Mesenchymal stem cell (in vitro differentiated cells and primary cell): Measurements from ENCODE around the gene LXN.

Experiments
- DNase-seq: peaks from one replicate; pipeline ENCODE4 v3.0.0-alpha.2; 2013
- H2AFZ ChIP-seq: one replicate; pipeline ENCODE4 v1.6.1; 2013; ENCODE audit warnings: low read depth, mild to moderate bottlenecking, control low read depth, inconsistent platforms, low read length, moderate library complexity
- H2AK5ac ChIP-seq: 2 replicates; pipeline ENCODE4 v1.6.1; 2013; ENCODE audit warnings: low read length, moderate library complexity, mild to moderate bottlenecking, inconsistent platforms; ENCODE audit not compliant: severe bottlenecking
- H2BK120ac ChIP-seq: one replicate; pipeline ENCODE4 v1.6.1; 2013; ENCODE audit warnings: low read depth, mild to moderate bottlenecking, inconsistent platforms, low read length, moderate library complexity
- H2BK12ac ChIP-seq, 2 experiments: one replicate each; pipeline ENCODE4 v1.6.1; 2013; ENCODE audit warnings: inconsistent platforms in 2 of 2, low read length in 2 of 2, mild to moderate bottlenecking in 2 of 2, moderate library complexity in 2 of 2, control low read depth in 1 of 2
- H2BK15ac ChIP-seq: one replicate; pipeline ENCODE4 v1.6.1; 2013; ENCODE audit warnings: mild to moderate bottlenecking, low read depth, inconsistent platforms; ENCODE audit not compliant: poor library complexity, severe bottlenecking
- H2BK5ac ChIP-seq: 2 replicates; pipeline ENCODE4 v1.6.1; 2013; ENCODE audit warnings: low read depth, mild to moderate bottlenecking, low read length, control low read depth, inconsistent platforms; ENCODE audit not compliant: poor library complexity, severe bottlenecking
- H3K14ac ChIP-seq, 2 experiments: one replicate each; pipeline ENCODE4 v1.6.1; 2013; ENCODE audit warnings: inconsistent platforms in 2 of 2, low read length in 2 of 2, control low read depth in 1 of 2, mild to moderate bottlenecking in 1 of 2, moderate library complexity in 1 of 2
- H3K18ac ChIP-seq, 2 experiments: one replicate each; pipeline ENCODE4 v1.6.1; 2013; ENCODE audit warnings: inconsistent platforms in 2 of 2, low read length in 2 of 2, control low read depth in 1 of 2, low read depth in 1 of 2, mild to moderate bottlenecking in 1 of 2
- H3K23ac ChIP-seq, 2 experiments: one replicate each; pipeline ENCODE4 v1.6.1; 2013; ENCODE audit warnings: inconsistent platforms in 2 of 2, low read length in 2 of 2, mild to moderate bottlenecking in 2 of 2, moderate library complexity in 2 of 2, control low read depth in 1 of 2
- H3K27ac ChIP-seq: 2 replicates; pipeline ENCODE4 v1.5.1; 2013; ENCODE audit warnings: mild to moderate bottlenecking, moderate library complexity, low read length, control low read depth, inconsistent platforms; ENCODE audit not compliant: poor library complexity, severe bottlenecking
- H3K27me3 ChIP-seq, 2 experiments: 2 replicates each; pipeline versions ENCODE4 v1.6.1 to v1.7.0; 2013; ENCODE audit warnings: low read length in 2 of 2, mild to moderate bottlenecking in 2 of 2, moderate library complexity in 2 of 2, control low read depth in 1 of 2, inconsistent platforms in 1 of 2; ENCODE audit not compliant: control insufficient read depth in 1 of 2, insufficient read depth in 1 of 2
- H3K36me3 ChIP-seq, 2 experiments: 2 replicates each; pipeline versions ENCODE4 v1.6.1 to v1.7.0; 2013; ENCODE audit warnings: low read length in 2 of 2, control low read depth in 1 of 2, inconsistent platforms in 1 of 2, low read depth in 1 of 2, mild to moderate bottlenecking in 1 of 2; ENCODE audit not compliant: insufficient read depth in 2 of 2, control insufficient read depth in 1 of 2
- H3K4ac ChIP-seq, 2 experiments: one replicate each; pipeline ENCODE4 v1.6.1; 2013; ENCODE audit warnings: inconsistent platforms in 2 of 2, low read length in 2 of 2, mild to moderate bottlenecking in 2 of 2, moderate library complexity in 2 of 2, control low read depth in 1 of 2, low read depth in 1 of 2
- H3K4me1 ChIP-seq: 2 replicates; pipeline ENCODE4 v1.6.1; 2013; ENCODE audit warnings: low read depth, low read length, control low read depth; ENCODE audit not compliant: control insufficient read depth, insufficient read depth
- H3K4me2 ChIP-seq: 2 replicates; pipeline ENCODE4 v1.6.1; 2013; ENCODE audit warnings: low read length, mild to moderate bottlenecking, inconsistent platforms; ENCODE audit not compliant: poor library complexity, severe bottlenecking
- H3K4me3 ChIP-seq, 2 experiments: 2 replicates each; pipeline versions ENCODE4 v1.5.1 to v1.7.0; 2013; ENCODE audit warnings: low read length in 2 of 2, mild to moderate bottlenecking in 2 of 2, control low read depth in 1 of 2, low read depth in 1 of 2; ENCODE audit not compliant: insufficient read depth in 1 of 2
- H3K79me1 ChIP-seq: replicated peaks from 2 replicates; pipeline ENCODE4 v1.6.1; 2013; ENCODE audit warnings: mild to moderate bottlenecking, control low read depth, low read length, inconsistent platforms; ENCODE audit not compliant: poor library complexity, severe bottlenecking
- H3K9ac ChIP-seq: 2 replicates; pipeline ENCODE4 v1.7.0; 2013; ENCODE audit warnings: mild to moderate bottlenecking, low read length, moderate library complexity
- H3K9me3 ChIP-seq: 2 replicates; pipeline ENCODE4 v1.7.0; 2013; ENCODE audit warnings: mild to moderate bottlenecking, low read length; ENCODE audit not compliant: control insufficient read depth
- H4K8ac ChIP-seq: one replicate; pipeline ENCODE4 v1.6.1; 2013; ENCODE audit warnings: inconsistent platforms, mild to moderate bottlenecking, low read length, moderate library complexity
- H4K91ac ChIP-seq: one replicate; pipeline ENCODE4 v1.6.1; 2013; ENCODE audit warnings: mild to moderate bottlenecking, low read length, inconsistent platforms
- WGBS: methylation state at CpG from one replicate; pipeline ENCODE4 v1.1.7; 2013; ENCODE audit warnings: mixed read lengths; 5-methylcytosine and 5-hydroxymethylcytosine counted together

Gene LXN

GRCh38 chr3:158642474-158643210 lies 29.8 kb downstream of the LXN start:
- Histone ChIP-seq H2BK15ac (no peak overlapping the region), H3K36me3 (peaks cover 0 to 20% of the 10 kb centered on the region in 2 experiments), H3K9me3 (no peaks in the 10 kb centered on the region), H3K18ac (no peak overlapping the region), H2AK5ac (no peak overlapping the region), H2BK5ac (no peak overlapping the region), H3K4me2 (no peak overlapping the region), H3K14ac (no peak overlapping the region), H2BK120ac (no peak overlapping the region), H3K4ac (no peak overlapping the region), H4K8ac (no peak overlapping the region), H2AFZ (no peak overlapping the region), H2BK12ac (no peak overlapping the region), H3K79me1 (peaks cover 3% of the 10 kb centered on the region), H3K4me3 (no peak overlapping the region), H3K9ac (no peak overlapping the region), H3K4me1 (no peaks in the 10 kb centered on the region), H3K27me3 (no peaks in the 10 kb centered on the region), H3K23ac (no peak overlapping the region), H4K91ac (no peak overlapping the region), H3K27ac (no peak overlapping the region)
- DNase-seq, result no peak
- WGBS, result 89% methylated on average over 6 of the region's 6 CpGs

GRCh38 chr3:158642005-158642404 lies 30.4 kb downstream of the LXN start:
- WGBS, result 97% methylated on average over 7 of the region's 7 CpGs
- Histone ChIP-seq H2BK12ac (no peak overlapping the region), H2BK5ac (no peak overlapping the region), H3K27ac (no peak overlapping the region), H3K79me1 (peaks cover 3% of the 10 kb centered on the region), H2BK15ac (no peak overlapping the region), H3K4me1 (no peaks in the 10 kb centered on the region), H3K27me3 (no peaks in the 10 kb centered on the region), H3K23ac (no peak overlapping the region), H4K8ac (no peak overlapping the region), H2AFZ (no peak overlapping the region), H3K9ac (no peak overlapping the region), H3K9me3 (no peaks in the 10 kb centered on the region), H3K4ac (no peak overlapping the region), H3K18ac (no peak overlapping the region), H3K4me2 (no peak overlapping the region), H4K91ac (no peak overlapping the region), H3K36me3 (peaks cover 0 to 13% of the 10 kb centered on the region in 2 experiments), H3K14ac (no peak overlapping the region), H3K4me3 (no peak overlapping the region), H2BK120ac (no peak overlapping the region), H2AK5ac (no peak overlapping the region)
- no peak for DNase-seq

- no peak overlapping the region for H2BK12ac ChIP-seq
- no peaks in the 10 kb centered on the region for H3K36me3 ChIP-seq
- no peak overlapping the region for H3K4ac ChIP-seq
- no peak overlapping the region for H2BK5ac ChIP-seq
- H3K14ac ChIP-seq, result no peak overlapping the region
- H3K18ac ChIP-seq, result no peak overlapping the region
- no peak overlapping the region for H3K4me3 ChIP-seq
- H3K23ac ChIP-seq, result no peak overlapping the region
- H2AK5ac ChIP-seq, result no peak overlapping the region
- no peaks in the 10 kb centered on the region for H3K79me1 ChIP-seq
- H3K4me1 ChIP-seq, result no peaks in the 10 kb centered on the region
- no peak overlapping the region for H3K4me2 ChIP-seq
- no peak overlapping the region for H4K91ac ChIP-seq
- H3K27me3 ChIP-seq, result no peaks in the 10 kb centered on the region
- H2BK15ac ChIP-seq, result no peak overlapping the region
- H3K27ac ChIP-seq, result no peak overlapping the region
- no peak overlapping the region for H3K9ac ChIP-seq
- 88% methylated on average over 7 of the region's 7 CpGs for WGBS
- H3K9me3 ChIP-seq, result no peaks in the 10 kb centered on the region
- H2AFZ ChIP-seq, result no peak overlapping the region
- no peak for DNase-seq
- H4K8ac ChIP-seq, result no peak overlapping the region
- no peak overlapping the region for H2BK120ac ChIP-seq
These were observed 31.8 kb downstream of the LXN start for GRCh38 chr3:158640646-158641045.

GRCh38 chr3:158631981-158632380 lies 40.5 kb downstream of the LXN start:
- H3K27me3 ChIP-seq, result no peaks in the 10 kb centered on the region
- H3K4me2 ChIP-seq, result no peak overlapping the region
- H3K4me3 ChIP-seq, result no peak overlapping the region
- no peak overlapping the region for H2AK5ac ChIP-seq
- no peaks in the 10 kb centered on the region for H3K4me1 ChIP-seq
- H2BK15ac ChIP-seq, result no peak overlapping the region
- no peak overlapping the region for H3K23ac ChIP-seq
- H4K91ac ChIP-seq, result no peak overlapping the region
- H3K79me1 ChIP-seq, result no peaks in the 10 kb centered on the region
- no peaks in the 10 kb centered on the region for H3K36me3 ChIP-seq
- no peaks in the 10 kb centered on the region for H3K9me3 ChIP-seq
- H3K27ac ChIP-seq, result no peak overlapping the region
- no peak overlapping the region for H3K4ac ChIP-seq
- no peak overlapping the region for H3K18ac ChIP-seq
- no peak overlapping the region for H3K9ac ChIP-seq
- H2AFZ ChIP-seq, result no peak overlapping the region
- no peak overlapping the region for H4K8ac ChIP-seq
- DNase-seq, result no peak
- no peak overlapping the region for H2BK120ac ChIP-seq
- no peak overlapping the region for H3K14ac ChIP-seq
- no peak overlapping the region for H2BK5ac ChIP-seq
- H2BK12ac ChIP-seq, result no peak overlapping the region
